Measurements from ENCODE around the gene EPAS1. TPM values are rescaled to one million over a fixed set of nuclear protein-coding genes. Genes with fewer than 3 reads are reported as not detected.
"Not testable (repeated sequence)": the region's sequence is repeated elsewhere in the genome, so short reads cannot be mapped to it uniquely, and the experiment has no call there.

Gene EPAS1
- total and polyA plus RNA-seq, 2 experiments from 2014 or later, result 47.5 to 73.8 TPM

- Histone ChIP-seq H3K27me3 (replicated peaks; ENCODE audit: insufficient read depth) (no peaks in the 10 kb centered on the region), H3K4me1 (ENCODE audit: insufficient read depth) (no peaks in the 10 kb centered on the region)
Observed at GRCh38 chr2:46394649-46395510, 97.7 kb downstream of the EPAS1 start.

GRCh38 chr2:46395730-46396129 lies 98.5 kb downstream of the EPAS1 start:
- H3K27ac ChIP-seq; H3K4me2 ChIP-seq (ENCODE audit: unreplicated experiment); in situ Hi-C loops (cut with MboI); H3K9ac ChIP-seq; H3F3A ChIP-seq (ENCODE audit: insufficient read depth); H3K79me2 ChIP-seq (ENCODE audit: insufficient read depth); H3K9me3 ChIP-seq (ENCODE audit: low read depth); H3K36me3 ChIP-seq (ENCODE audit: low read depth); DNase-seq; H3K4me3 ChIP-seq; H2AFZ ChIP-seq; H4K20me1 ChIP-seq (ENCODE audit: insufficient read depth); H3K27me3 ChIP-seq (replicated peaks; ENCODE audit: insufficient read depth); H3K4me1 ChIP-seq (ENCODE audit: insufficient read depth); H3K9me2 ChIP-seq (ENCODE audit: insufficient read depth): not testable (repeated sequence)
- 88 to 90% methylated on average over 1 of the region's 1 CpG for WGBS, 2 experiments (ENCODE audit: low coverage in 1 of 2, low lambda C conversion rate in 2 of 2, missing lambda C conversion rate in 2 of 2)

More at GRCh38 chr2:46394649-46395510, 97.7 kb downstream of the EPAS1 start:
- H3F3A ChIP-seq (ENCODE audit: insufficient read depth), result no peaks in the 10 kb centered on the region
- in situ Hi-C loops (cut with MboI), result no loop called here
- H3K79me2 ChIP-seq (ENCODE audit: insufficient read depth), result no peaks in the 10 kb centered on the region
- H3K4me3 ChIP-seq, result no peak overlapping the region
- no peaks in the 10 kb centered on the region for H3K9me2 ChIP-seq (ENCODE audit: insufficient read depth)
- TF ChIP-seq EZH2phosphoT487 (IDR thresholded peaks at IDR 0.05; ENCODE audit: insufficient read depth, low read depth), result no peak
- TF ChIP-seq EZH2 (IDR thresholded peaks at IDR 0.05; ENCODE audit: insufficient read depth, poor library complexity, severe bottlenecking), result no peak
- no peaks in the 10 kb centered on the region for H4K20me1 ChIP-seq (ENCODE audit: insufficient read depth)
- WGBS, 2 experiments (ENCODE audit: low coverage in 1 of 2, low lambda C conversion rate in 2 of 2, missing lambda C conversion rate in 2 of 2), result 82 to 87% methylated on average over 9 of the region's 9 CpGs
- no peaks in the 10 kb centered on the region for H3K9me3 ChIP-seq (ENCODE audit: low read depth)
- no peaks in the 10 kb centered on the region for H3K36me3 ChIP-seq (ENCODE audit: low read depth)
- no peak overlapping the region for H3K9ac ChIP-seq
- H3K4me2 ChIP-seq (ENCODE audit: unreplicated experiment), result no peak overlapping the region
- H3K27ac ChIP-seq, result no peak overlapping the region
- no peak for DNase-seq
- H2AFZ ChIP-seq, result no peak overlapping the region

- Histone ChIP-seq H3K9ac (no peak overlapping the region), H2AFZ (no peak overlapping the region), H3F3A (ENCODE audit: insufficient read depth) (no peaks in the 10 kb centered on the region), H3K36me3 (ENCODE audit: low read depth) (no peaks in the 10 kb centered on the region), H3K9me3 (ENCODE audit: low read depth) (no peaks in the 10 kb centered on the region), H3K4me1 (ENCODE audit: insufficient read depth) (no peaks in the 10 kb centered on the region), H3K27ac (no peak overlapping the region), H4K20me1 (ENCODE audit: insufficient read depth) (no peaks in the 10 kb centered on the region), H3K9me2 (ENCODE audit: insufficient read depth) (no peaks in the 10 kb centered on the region), H3K79me2 (ENCODE audit: insufficient read depth) (no peaks in the 10 kb centered on the region), H3K27me3 (replicated peaks; ENCODE audit: insufficient read depth) (no peaks in the 10 kb centered on the region), H3K4me3 (no peak overlapping the region), H3K4me2 (ENCODE audit: unreplicated experiment) (no peak overlapping the region)
- in situ Hi-C loops (cut with MboI), result no loop called here
- TF ChIP-seq EZH2 (IDR thresholded peaks at IDR 0.05; ENCODE audit: insufficient read depth, poor library complexity, severe bottlenecking) (no peak), EZH2phosphoT487 (IDR thresholded peaks at IDR 0.05; ENCODE audit: insufficient read depth, low read depth) (no peak)
- no peak for DNase-seq
- WGBS, 2 experiments (ENCODE audit: low coverage in 1 of 2, low lambda C conversion rate in 2 of 2, missing lambda C conversion rate in 2 of 2), result 9 to 17% methylated on average over 1 of the region's 1 CpG
Observed at GRCh38 chr2:46400016-46400415, 102.8 kb downstream of the EPAS1 start.

- no peak overlapping the region for H3K4me2 ChIP-seq (ENCODE audit: unreplicated experiment)
- TF ChIP-seq EZH2 (IDR thresholded peaks at IDR 0.05; ENCODE audit: insufficient read depth, poor library complexity, severe bottlenecking) (no peak), EZH2phosphoT487 (IDR thresholded peaks at IDR 0.05; ENCODE audit: insufficient read depth, low read depth) (no peak)
- H3K4me1 ChIP-seq (ENCODE audit: insufficient read depth), result no peaks in the 10 kb centered on the region
- no peaks in the 10 kb centered on the region for H4K20me1 ChIP-seq (ENCODE audit: insufficient read depth)
- no peaks in the 10 kb centered on the region for H3K79me2 ChIP-seq (ENCODE audit: insufficient read depth)
- no peak for DNase-seq
- no peak overlapping the region for H3K4me3 ChIP-seq
- H3K36me3 ChIP-seq (ENCODE audit: low read depth), result no peaks in the 10 kb centered on the region
- H2AFZ ChIP-seq, result no peak overlapping the region
- H3K9ac ChIP-seq, result no peak overlapping the region
- H3K9me2 ChIP-seq (ENCODE audit: insufficient read depth), result no peaks in the 10 kb centered on the region
- WGBS, 2 experiments (ENCODE audit: low coverage in 1 of 2, low lambda C conversion rate in 2 of 2, missing lambda C conversion rate in 2 of 2), result 81 to 87% methylated on average over 6 of the region's 6 CpGs
- in situ Hi-C loops (cut with MboI), result no loop called here
- H3K27ac ChIP-seq, result no peak overlapping the region
- H3K9me3 ChIP-seq (ENCODE audit: low read depth), result no peaks in the 10 kb centered on the region
- H3F3A ChIP-seq (ENCODE audit: insufficient read depth), result no peaks in the 10 kb centered on the region
- H3K27me3 ChIP-seq (replicated peaks; ENCODE audit: insufficient read depth), result no peaks in the 10 kb centered on the region
Observed at GRCh38 chr2:46402874-46403273, 105.7 kb downstream of the EPAS1 start.
